K562 (cell line): ENCODE data around the gene WARS2. TPM values are rescaled to one million over a fixed set of nuclear protein-coding genes. Genes with fewer than 3 reads are reported as not detected.

Source experiments
- CC2D1A ChIP-seq: fragments of 450-650 bp; IDR thresholded peaks from 2 replicates; pipeline ENCODE4 v1.6.1; 2017; ENCODE audit warnings: mild to moderate bottlenecking
- CHD1 ChIP-seq: fragments of 200-600 bp; sonication (generic); IDR thresholded peaks from one replicate; pipeline ENCODE4 v1.6.1; 2012; ENCODE audit warnings: mild to moderate bottlenecking, moderate library complexity, low read length, inconsistent platforms
- CTBP1 ChIP-seq: fragments of 450-650 bp; IDR thresholded peaks from 2 replicates; pipeline ENCODE4 v1.6.1; 2016; ENCODE audit warnings: borderline replicate concordance
- MIER1 ChIP-seq: fragments of 450-650 bp; IDR thresholded peaks from 2 replicates; pipeline ENCODE4 v1.6.1; 2016; ENCODE audit warnings: antibody characterized with exemption, mild to moderate bottlenecking, low read depth
- REST ChIP-seq, 2 experiments: fragments of 450-650 bp; formaldehyde crosslinking in 1 of 2; IDR thresholded peaks; 2 replicates each; pipeline versions ENCODE4 v1.4.0 to v1.6.1; 2014 to 2020; ENCODE audit warnings: mild to moderate bottlenecking in 2 of 2, borderline replicate concordance in 1 of 2, low read depth in 1 of 2
- SMAD3 ChIP-seq: fragments of 450-650 bp; formaldehyde crosslinking; conservative IDR thresholded peaks from 2 replicates; pipeline ENCODE4 v1.4.0; 2020; ENCODE audit warnings: mild to moderate bottlenecking
- SMC3 ChIP-seq: conservative IDR thresholded peaks from 2 replicates; pipeline ENCODE4 v1.6.1; 2011; ENCODE audit warnings: low read depth, low read length, improper control_type of control experiment; ENCODE audit not compliant: insufficient read depth
- ZBTB2 ChIP-seq: fragments of 450-650 bp; IDR thresholded peaks from 2 replicates; pipeline ENCODE4 v1.6.1; 2016; ENCODE audit warnings: antibody characterized with exemption
- ZFPM2 ChIP-seq: fragments of 250-450 bp; sonication (Bioruptor Pico); IDR thresholded peaks from 2 replicates; pipeline ENCODE4 v1.5.1; 2022; ENCODE audit warnings: mild to moderate bottlenecking
- polyA plus RNA-seq, 8 experiments: library from polyadenylated mRNA; depleted of rRNA in 4 of 8; stranded (reverse) in 5 of 8; unstranded in 3 of 8; fragments of >200 nt; fragmentation: Nextera tagmentation in 2 of 8; fragmentation: Illumina TruSeq in 1 of 8; extraction: Ambion mirVana in 2 of 8; extraction: Trizol in 1 of 8; gene quantifications; 2 replicates each; pipeline versions ENCODE4 v1.2.1 to v1.2.3, GENCODE V29; 2011 to 2014; ENCODE audit warnings: inconsistent platforms in 1 of 8, missing spikeins in 1 of 8
- total RNA-seq, 7 experiments: library from RNA; depleted of rRNA in 6 of 7; stranded (reverse); fragments of >200 nt in 6 of 7; fragmentation: Illumina TruSeq in 2 of 7; extraction: Trizol in 2 of 7; gene quantifications; 2 replicates each; pipeline versions ENCODE4 v1.2.1 to v1.2.3, GENCODE V29; 2011 to 2021; ENCODE audit warnings: low replicate concordance in 1 of 7
- TF ChIP-seq, protein P1 (sequence below): fragments of 450-650 bp; formaldehyde crosslinking; IDR thresholded peaks from 2 replicates; pipeline ENCODE4 v1.4.0; 2020; ENCODE audit warnings: mild to moderate bottlenecking, moderate library complexity
- TF ChIP-seq, protein P2 (sequence below): fragments of 450-650 bp; IDR thresholded peaks from 2 replicates; pipeline ENCODE4 v1.6.1; 2017; ENCODE audit warnings: antibody characterized with exemption

The WARS2 gene
- total and polyA plus RNA-seq, 9 of the 15 experiments (the other 6 are each of a cell fraction or from before 2014, with no cell fraction given), result 5.7 to 18.0 (median 16.9) TPM

DNA sequence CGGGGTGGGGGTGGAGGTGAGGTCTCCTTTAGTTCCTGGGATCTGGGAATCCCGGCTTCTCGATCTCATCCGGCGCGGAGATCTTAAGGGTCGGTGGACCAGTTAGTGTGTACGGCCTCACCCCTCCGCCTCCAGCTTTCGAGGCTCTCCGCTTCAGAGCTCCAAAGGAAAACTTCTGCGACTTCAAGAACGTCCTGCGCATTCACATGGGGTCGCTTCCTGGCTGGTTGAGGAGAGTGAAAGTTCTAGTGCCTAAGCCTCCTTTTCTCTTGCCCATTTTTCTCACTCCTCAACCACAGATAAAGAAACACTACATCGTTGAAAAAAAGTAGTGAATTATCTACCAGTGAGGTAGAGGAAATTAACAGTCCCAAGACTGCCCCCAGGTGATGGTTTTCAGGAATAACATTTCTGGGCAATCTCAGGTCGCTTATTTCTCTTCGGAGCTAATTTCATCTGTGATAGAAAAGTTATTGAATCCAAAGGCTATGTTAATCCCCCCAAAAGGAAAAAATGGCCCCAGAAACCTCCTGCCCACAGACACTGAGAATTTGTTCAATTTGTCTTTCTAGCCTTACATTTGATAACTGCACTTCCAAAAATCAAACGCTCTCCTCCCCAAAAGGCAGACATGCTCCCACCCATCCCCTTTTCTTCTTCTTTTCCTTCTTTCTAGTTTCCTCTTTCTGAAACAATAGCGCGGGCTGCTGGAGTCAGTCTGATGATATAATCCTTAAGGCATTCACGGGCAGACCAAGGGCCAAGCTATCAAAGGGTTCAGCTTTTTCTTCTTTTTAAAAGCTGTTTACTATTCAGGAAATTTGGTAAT lies 131.8 kb downstream of the WARS2 start (continued):
- TF ChIP-seq REST (IDR thresholded peaks at IDR 0.05; ENCODE audit: borderline replicate concordance) (peak; percentile 73; the same call in 1 of the 2 replicates), REST (CRISPR knock-in tag; IDR thresholded peaks at IDR 0.05; ENCODE audit: low read depth) (no peak), SMC3 (peak; percentile 34; the same call in 1 of the 2 replicates), ZFPM2 (CRISPR knock-in tag) (no peak), ZBTB2 (no peak), SMAD3 (CRISPR knock-in tag) (no peak), CHD1 (no peak), CTBP1 (no peak), CC2D1A (no peak), MIER1 (no peak)
- TF ChIP-seq, protein P1, sequence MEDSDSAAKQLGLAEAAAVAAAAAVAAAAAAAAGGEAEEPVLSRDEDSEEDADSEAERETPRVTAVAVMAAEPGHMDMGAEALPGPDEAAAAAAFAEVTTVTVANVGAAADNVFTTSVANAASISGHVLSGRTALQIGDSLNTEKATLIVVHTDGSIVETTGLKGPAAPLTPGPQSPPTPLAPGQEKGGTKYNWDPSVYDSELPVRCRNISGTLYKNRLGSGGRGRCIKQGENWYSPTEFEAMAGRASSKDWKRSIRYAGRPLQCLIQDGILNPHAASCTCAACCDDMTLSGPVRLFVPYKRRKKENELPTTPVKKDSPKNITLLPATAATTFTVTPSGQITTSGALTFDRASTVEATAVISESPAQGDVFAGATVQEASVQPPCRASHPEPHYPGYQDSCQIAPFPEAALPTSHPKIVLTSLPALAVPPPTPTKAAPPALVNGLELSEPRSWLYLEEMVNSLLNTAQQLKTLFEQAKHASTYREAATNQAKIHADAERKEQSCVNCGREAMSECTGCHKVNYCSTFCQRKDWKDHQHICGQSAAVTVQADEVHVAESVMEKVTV (CRISPR knock-in tag), result peak; percentile 71
- TF ChIP-seq, protein P2, sequence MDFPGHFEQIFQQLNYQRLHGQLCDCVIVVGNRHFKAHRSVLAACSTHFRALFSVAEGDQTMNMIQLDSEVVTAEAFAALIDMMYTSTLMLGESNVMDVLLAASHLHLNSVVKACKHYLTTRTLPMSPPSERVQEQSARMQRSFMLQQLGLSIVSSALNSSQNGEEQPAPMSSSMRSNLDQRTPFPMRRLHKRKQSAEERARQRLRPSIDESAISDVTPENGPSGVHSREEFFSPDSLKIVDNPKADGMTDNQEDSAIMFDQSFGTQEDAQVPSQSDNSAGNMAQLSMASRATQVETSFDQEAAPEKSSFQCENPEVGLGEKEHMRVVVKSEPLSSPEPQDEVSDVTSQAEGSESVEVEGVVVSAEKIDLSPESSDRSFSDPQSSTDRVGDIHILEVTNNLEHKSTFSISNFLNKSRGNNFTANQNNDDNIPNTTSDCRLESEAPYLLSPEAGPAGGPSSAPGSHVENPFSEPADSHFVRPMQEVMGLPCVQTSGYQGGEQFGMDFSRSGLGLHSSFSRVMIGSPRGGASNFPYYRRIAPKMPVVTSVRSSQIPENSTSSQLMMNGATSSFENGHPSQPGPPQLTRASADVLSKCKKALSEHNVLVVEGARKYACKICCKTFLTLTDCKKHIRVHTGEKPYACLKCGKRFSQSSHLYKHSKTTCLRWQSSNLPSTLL, result no peak
